NT2/D1 (cell line): ENCODE data around the gene ENDOV.

ENCODE experiments used
- DNase-seq: peaks from one replicate; pipeline ENCODE4 v3.0.0-alpha.2; 2011; ENCODE audit warnings: low read depth, low spot score
- H3K27me3 ChIP-seq: 2 replicates; pipeline ENCODE4 v1.6.0; 2011; ENCODE audit warnings: mild to moderate bottlenecking; ENCODE audit not compliant: insufficient read length, insufficient read depth
- H3K36me3 ChIP-seq: 2 replicates; pipeline ENCODE4 v1.6.1; 2011; ENCODE audit warnings: mild to moderate bottlenecking, low read length, mixed read lengths; ENCODE audit not compliant: insufficient read depth, insufficient read length
- H3K4me1 ChIP-seq: 2 replicates; pipeline ENCODE4 v1.5.1; 2011; ENCODE audit not compliant: insufficient read depth, insufficient read length
- H3K4me3 ChIP-seq: 2 replicates; pipeline ENCODE4 v1.5.1; 2011; ENCODE audit warnings: low read depth; ENCODE audit not compliant: insufficient read length
- H3K9ac ChIP-seq: 2 replicates; pipeline ENCODE4 v1.6.0; 2011; ENCODE audit warnings: low read depth; ENCODE audit not compliant: insufficient read length
- H3K9me3 ChIP-seq: 2 replicates; pipeline ENCODE4 v1.5.1; 2011; ENCODE audit warnings: mild to moderate bottlenecking, low read length; ENCODE audit not compliant: insufficient read depth
- SUZ12 ChIP-seq: IDR thresholded peaks from 2 replicates; pipeline ENCODE4 v1.6.1; 2011; ENCODE audit not compliant: insufficient read length, insufficient read depth; ENCODE audit errors: extremely low read depth
- YY1 ChIP-seq: IDR thresholded peaks from 2 replicates; pipeline ENCODE4 v1.6.1; 2011; ENCODE audit not compliant: insufficient read length, insufficient read depth
- ZNF274 ChIP-seq: IDR thresholded peaks from 2 replicates; pipeline ENCODE4 v1.6.1; 2011; ENCODE audit warnings: mild to moderate bottlenecking, low read depth, low read length

Gene ENDOV

GRCh38 chr17:80442764-80443163, 27.8 kb downstream of the ENDOV start:
- no peak for TF ChIP-seq YY1
- no peak for TF ChIP-seq SUZ12
- H3K27me3 ChIP-seq, result peaks cover 35% of the 10 kb centered on the region
- no peaks in the 10 kb centered on the region for H3K9me3 ChIP-seq
- no peak for DNase-seq
- peaks cover 16% of the 10 kb centered on the region for H3K4me1 ChIP-seq
- H3K4me3 ChIP-seq, result no peak overlapping the region
- H3K9ac ChIP-seq, result no peak overlapping the region
- no peaks in the 10 kb centered on the region for H3K36me3 ChIP-seq

- Histone ChIP-seq H3K36me3 (no peaks in the 10 kb centered on the region), H3K9me3 (no peaks in the 10 kb centered on the region), H3K4me3 (no peak overlapping the region), H3K4me1 (peaks cover 16% of the 10 kb centered on the region), H3K9ac (no peak overlapping the region), H3K27me3 (peaks cover 35% of the 10 kb centered on the region)
- no peak for DNase-seq
- no peak for TF ChIP-seq ZNF274
- TF ChIP-seq SUZ12, result no peak
Measured at GRCh38 chr17:80443498-80443897, 28.5 kb downstream of the ENDOV start.

GRCh38 chr17:80443916-80444643, 29.1 kb downstream of the ENDOV start:
- TF ChIP-seq YY1, result no peak
- TF ChIP-seq SUZ12, result no peak
- TF ChIP-seq ZNF274, result no peak
- H3K4me1 ChIP-seq, result peaks cover 16% of the 10 kb centered on the region

GRCh38 chr17:80444644-80444979, 29.6 kb downstream of the ENDOV start:
- H3K36me3 ChIP-seq, result no peaks in the 10 kb centered on the region
- peak overlapping the region; percentile 44 for H3K9ac ChIP-seq
- DNase-seq, result no peak
- TF ChIP-seq YY1, result no peak
- TF ChIP-seq ZNF274, result no peak
- TF ChIP-seq SUZ12, result no peak
- H3K9me3 ChIP-seq, result no peaks in the 10 kb centered on the region
- H3K4me1 ChIP-seq, result peaks cover 16% of the 10 kb centered on the region
- peaks cover 35% of the 10 kb centered on the region for H3K27me3 ChIP-seq
- no peak overlapping the region for H3K4me3 ChIP-seq

More at GRCh38 chr17:80443916-80444643, 29.1 kb downstream of the ENDOV start:
- Histone ChIP-seq H3K9ac (peak overlapping the region; percentile 24), H3K36me3 (no peaks in the 10 kb centered on the region), H3K9me3 (no peaks in the 10 kb centered on the region), H3K4me3 (no peak overlapping the region), H3K27me3 (peaks cover 35% of the 10 kb centered on the region)
- DNase-seq, result no peak

GRCh38 chr17:80445007-80445725, 30.2 kb downstream of the ENDOV start:
- Histone ChIP-seq H3K9ac (peak overlapping the region; percentile 44), H3K9me3 (no peaks in the 10 kb centered on the region), H3K4me1 (peaks cover 16% of the 10 kb centered on the region), H3K36me3 (no peaks in the 10 kb centered on the region), H3K27me3 (peaks cover 35% of the 10 kb centered on the region), H3K4me3 (no peak overlapping the region)
- TF ChIP-seq YY1 (no peak), SUZ12 (no peak), ZNF274 (no peak)
- no peak for DNase-seq

GRCh38 chr17:80445726-80446110, 30.8 kb downstream of the ENDOV start:
- peak overlapping the region; percentile 16 for H3K9ac ChIP-seq
- no peaks in the 10 kb centered on the region for H3K36me3 ChIP-seq
- no peak overlapping the region for H3K4me3 ChIP-seq
- no peak for DNase-seq
- H3K27me3 ChIP-seq, result peaks cover 35% of the 10 kb centered on the region
- no peak for TF ChIP-seq ZNF274
- TF ChIP-seq YY1, result no peak
- no peak for TF ChIP-seq SUZ12
- peaks cover 16% of the 10 kb centered on the region for H3K4me1 ChIP-seq
- H3K9me3 ChIP-seq, result no peaks in the 10 kb centered on the region

- Histone ChIP-seq H3K4me1 (peaks cover 18% of the 10 kb centered on the region), H3K4me3 (no peak overlapping the region), H3K36me3 (no peaks in the 10 kb centered on the region), H3K9me3 (no peaks in the 10 kb centered on the region), H3K27me3 (peaks cover 29% of the 10 kb centered on the region), H3K9ac (no peak overlapping the region)
- TF ChIP-seq SUZ12, result no peak
- TF ChIP-seq YY1, result no peak
- TF ChIP-seq ZNF274, result no peak
- DNase-seq, result no peak
Measured at GRCh38 chr17:80446645-80447405, 31.9 kb downstream of the ENDOV start.
